HUDEP-2 (cell line): ENCODE results near the gene OR12D3.
A peak's percentile ranks its signal among the peaks of the same experiment; 100 is the strongest.
"Not testable (repeated sequence)": the region's sequence is repeated elsewhere in the genome, so short reads cannot be mapped to it uniquely, and the experiment has no call there.

ENCODE experiments used
- DNase-seq, 76 experiments: peaks; one replicate each; lab custom pipeline; 2025; ENCODE audit not compliant: unreplicated experiment in 76 of 76; lab: John Stamatoyannopoulos, UW

Gene OR12D3, protein sequence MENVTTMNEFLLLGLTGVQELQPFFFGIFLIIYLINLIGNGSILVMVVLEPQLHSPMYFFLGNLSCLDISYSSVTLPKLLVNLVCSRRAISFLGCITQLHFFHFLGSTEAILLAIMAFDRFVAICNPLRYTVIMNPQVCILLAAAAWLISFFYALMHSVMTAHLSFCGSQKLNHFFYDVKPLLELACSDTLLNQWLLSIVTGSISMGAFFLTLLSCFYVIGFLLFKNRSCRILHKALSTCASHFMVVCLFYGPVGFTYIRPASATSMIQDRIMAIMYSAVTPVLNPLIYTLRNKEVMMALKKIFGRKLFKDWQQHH

DNA sequence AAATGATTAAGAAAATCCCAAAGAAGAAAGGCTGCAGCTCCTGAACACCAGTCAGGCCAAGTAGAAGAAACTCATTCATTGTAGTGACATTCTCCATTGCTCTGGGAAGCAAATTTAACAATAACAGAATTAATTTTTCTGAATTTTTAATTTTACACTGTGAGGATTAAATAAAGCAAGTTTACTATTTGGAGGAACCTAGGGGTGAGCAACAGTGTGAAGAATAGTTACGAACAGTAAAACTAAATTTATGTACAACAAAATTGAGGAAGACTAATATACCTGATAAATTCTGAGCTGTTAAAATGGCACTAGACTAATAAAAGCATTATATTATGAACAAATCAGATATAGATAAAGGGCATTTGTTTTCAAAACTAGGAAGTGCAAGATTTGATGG, at the start of gene OR12D3:
OR12D3 (minus strand) TSS at position 101 of the 400 bp plus-strand sequence; CDS start at position 97, 4 bp downstream.
- DNase-seq: no peak

- DNase-seq: no peak
These were observed 49.5 kb upstream of the OR12D3 start for GRCh38 chr6:29424575-29424974.

GRCh38 chr6:29424168-29424567, 49.1 kb upstream of the OR12D3 start:
- DNase-seq: no peak

DNA sequence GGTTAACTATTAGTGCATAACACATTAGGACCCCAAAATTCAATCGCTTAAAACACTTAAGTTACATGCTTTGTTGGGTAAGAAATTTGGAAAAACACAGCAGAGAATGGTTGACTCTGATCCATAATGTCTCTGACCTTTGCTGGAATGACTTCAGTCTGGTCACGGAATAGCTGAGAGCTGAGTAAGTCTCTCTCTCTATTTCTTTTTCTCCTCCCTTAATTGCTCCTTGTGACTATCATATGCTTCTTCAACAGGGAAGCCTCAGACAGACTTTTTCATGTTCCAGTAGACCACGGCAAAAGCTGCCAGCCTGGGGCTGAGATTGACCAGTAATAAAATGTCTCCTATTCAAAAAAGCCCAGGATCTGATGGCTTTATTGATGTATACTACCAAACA, 44.4 kb upstream of the OR12D3 start:
- DNase-seq: no peak

DNA sequence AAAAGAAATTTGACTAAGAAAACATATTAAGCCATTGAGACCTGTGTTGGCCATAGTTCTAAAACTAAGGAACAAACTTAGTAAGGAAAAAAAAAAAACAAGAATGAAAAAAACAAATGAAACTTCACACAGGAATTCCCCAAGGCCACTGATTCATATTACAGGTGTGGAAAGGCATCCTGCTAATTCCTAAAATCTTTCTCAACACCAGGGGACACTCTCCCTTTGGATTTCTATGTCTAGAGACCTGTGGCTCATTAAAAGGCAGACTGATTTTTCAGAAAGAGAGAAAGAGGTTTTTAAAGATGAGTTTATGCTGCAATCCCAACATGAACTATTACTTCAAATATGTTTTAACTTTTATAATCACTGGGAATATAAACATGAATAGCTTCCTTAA, 39.5 kb upstream of the OR12D3 start, which contains the start of gene OR12D1:
OR12D1 (plus strand) TSS at position 341 of the 400 bp plus-strand sequence.
- DNase-seq: no peak

DNA sequence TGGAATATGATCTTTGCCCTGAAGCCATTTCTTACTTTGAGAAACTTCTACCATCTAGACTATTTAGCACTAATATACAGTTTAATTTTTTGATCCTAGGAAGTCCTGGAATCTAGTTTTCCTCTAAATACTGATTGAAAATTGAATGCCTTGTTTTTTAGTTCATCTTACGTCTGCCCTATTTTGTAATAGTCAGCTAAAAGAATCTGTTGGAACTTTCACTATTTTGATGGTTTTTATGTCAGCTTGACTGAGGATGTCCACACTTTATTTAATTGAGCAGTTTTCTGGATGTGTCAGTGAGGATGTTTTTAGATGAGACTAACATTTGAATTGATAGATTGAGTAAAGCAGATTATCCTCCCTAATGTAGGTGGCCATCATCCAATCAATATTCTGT, 28.7 kb upstream of the OR12D3 start:
- no peak for DNase-seq

GRCh38 chr6:29399525-29399924, 24.4 kb upstream of the OR12D3 start:
- peak in 1 of 76 experiments; percentile 3 for DNase-seq

GRCh38 chr6:29395331-29395730, 20.2 kb upstream of the OR12D3 start, which contains the start of gene OR12D2:
Gene OR12D2, plus strand, starts transcription at chr6:29395631. Its CDS starts 1,069 bp downstream, at chr6:29396700.
- no peak for DNase-seq

DNA sequence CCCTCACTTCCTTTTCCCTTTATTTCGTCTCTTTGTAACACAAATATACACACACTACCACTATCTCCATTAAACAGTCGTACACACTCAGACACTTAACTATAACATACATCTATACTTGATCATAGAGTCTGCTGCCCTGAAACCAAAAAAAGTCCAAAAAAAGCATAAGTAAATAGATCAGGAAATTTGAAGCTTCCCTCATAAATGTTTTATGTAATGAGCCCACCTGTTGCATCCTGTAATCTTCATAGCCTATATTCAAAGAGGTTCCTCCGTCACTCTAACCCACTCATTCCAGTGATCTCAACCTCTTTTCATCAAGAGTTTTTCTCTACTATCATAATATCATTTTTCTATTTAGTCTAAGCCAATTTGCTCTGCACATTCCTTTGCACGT, 13.4 kb upstream of the OR12D3 start:
- no peak for DNase-seq

- DNase-seq: peak in 5 of 76 experiments; percentile 6 to 36 (median 13)
These were observed 912 bp upstream of the OR12D3 start for GRCh38 chr6:29376003-29376402.

- DNase-seq: no peak
These were observed 6.3 kb downstream of the OR12D3 start, which contains the start of gene OR5V1 for GRCh38 chr6:29368765-29369164. Gene OR5V1, minus strand, starts transcription at chr6:29368865. Its CDS starts 12,670 bp downstream, at chr6:29356195.

- DNase-seq: peak in 1 of 76 experiments; percentile 6
These were observed 19.5 kb downstream of the OR12D3 start for GRCh38 chr6:29355603-29356002.

DNA sequence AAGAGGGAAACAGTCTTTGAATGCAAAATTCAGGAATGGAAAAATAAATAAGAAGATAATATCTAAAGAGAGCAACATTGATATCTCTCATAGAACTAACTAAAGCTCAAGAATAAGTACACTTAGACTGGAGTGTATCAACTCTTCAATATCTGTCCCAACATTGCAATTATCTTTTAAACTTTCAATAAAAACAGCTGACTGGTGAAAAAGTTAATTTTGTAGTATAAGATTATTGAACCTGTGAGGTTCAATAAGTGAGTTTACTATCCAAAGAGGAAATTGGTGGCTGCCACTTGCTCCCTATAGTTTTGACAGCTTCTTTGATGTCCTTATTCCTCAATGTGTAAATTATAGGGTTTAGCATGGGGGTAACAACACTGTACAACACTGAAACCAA, 20.1 kb downstream of the OR12D3 start:
- no peak for DNase-seq

DNA sequence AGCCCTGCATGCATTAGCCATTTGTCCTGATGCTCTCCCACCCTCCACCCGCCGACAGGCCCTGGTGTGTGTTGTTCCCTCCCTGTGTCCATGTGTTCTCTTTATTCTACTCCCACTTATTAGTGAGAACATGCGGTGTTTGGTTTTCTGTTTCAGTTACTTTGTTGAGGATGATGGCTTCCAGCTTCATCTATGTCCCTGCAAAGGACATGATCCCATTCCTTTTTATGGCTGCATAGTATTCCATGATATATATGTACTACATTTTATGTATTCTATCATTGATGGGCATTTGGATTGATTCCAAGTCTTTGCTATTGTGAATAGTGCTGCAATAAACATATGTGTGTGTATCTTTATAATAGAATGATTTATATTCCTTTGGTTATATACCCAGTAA, 25.7 kb downstream of the OR12D3 start:
- not testable (repeated sequence) for DNase-seq

DNA sequence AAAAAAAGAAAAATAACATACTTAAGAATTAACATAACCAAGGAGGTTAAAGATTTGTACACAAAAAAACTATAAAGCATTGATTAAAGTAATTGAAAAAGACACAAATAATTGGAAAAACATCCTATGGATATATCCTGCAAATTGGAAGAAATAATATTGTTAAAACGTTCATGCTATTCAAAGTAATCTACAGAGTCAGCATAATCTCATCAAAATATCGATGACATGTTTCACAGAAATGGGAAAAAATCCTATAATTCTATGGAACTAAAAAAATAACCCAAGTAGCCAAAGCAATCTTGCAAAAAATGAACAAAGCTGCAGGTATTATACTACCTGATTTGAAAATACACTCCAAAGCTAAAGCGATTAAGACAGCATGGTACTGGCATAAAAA, 29.7 kb downstream of the OR12D3 start:
- DNase-seq: no peak

GRCh38 chr6:29336269-29336668, 38.8 kb downstream of the OR12D3 start:
- DNase-seq: no peak

GRCh38 chr6:29332676-29333075, 42.4 kb downstream of the OR12D3 start:
- no peak for DNase-seq

DNA sequence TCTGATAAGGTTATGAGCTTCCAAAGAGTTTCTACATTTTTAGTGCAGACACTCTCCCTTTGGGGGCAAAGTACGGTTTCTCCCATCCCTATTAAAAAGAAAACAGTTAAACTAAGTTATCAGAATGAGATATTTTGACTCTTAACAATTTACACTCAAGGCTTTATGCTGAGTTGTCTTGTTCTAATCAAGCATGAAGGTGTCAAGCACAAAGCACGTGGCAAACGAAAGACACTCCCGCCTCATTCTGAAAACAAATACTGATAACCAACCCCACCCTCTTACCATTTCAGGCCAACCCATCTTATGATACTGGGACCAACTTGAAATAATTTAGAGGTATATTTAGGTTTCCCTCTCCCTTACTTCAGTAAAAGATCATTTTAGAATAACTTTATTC, 49.3 kb downstream of the OR12D3 start:
- no peak for DNase-seq
